GM21786 (cell line): ENCODE measurements around the gene BPI.
"Not testable (repeated sequence)": the region's sequence is repeated elsewhere in the genome, so short reads cannot be mapped to it uniquely, and the experiment has no call there.

Experiments used
- ATAC-seq: cut with Tn5 transposase; IDR thresholded peaks from one replicate; pipeline ENCODE4 v1.9.1; 2021; ENCODE audit not compliant: unreplicated experiment

Gene BPI

DNA sequence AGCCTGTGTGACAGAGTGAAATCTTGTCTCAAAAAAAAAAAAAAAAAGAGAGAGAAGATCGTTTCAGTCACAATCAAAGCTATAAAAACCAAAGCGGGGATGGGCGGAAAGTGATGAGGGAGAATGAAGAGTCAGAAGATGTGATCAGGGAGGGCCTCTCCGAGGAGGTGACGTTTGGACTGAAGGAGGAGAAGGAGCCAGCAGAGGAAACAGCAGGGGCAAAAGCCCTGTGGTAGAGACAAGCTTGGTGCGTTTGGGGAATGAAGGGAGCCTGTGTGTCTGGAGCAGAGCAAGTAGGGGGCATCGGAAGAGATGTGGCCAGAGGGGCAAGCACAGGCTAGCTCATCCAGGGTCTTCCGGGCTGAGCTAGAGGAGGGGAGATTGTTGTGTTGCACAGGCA, 27.9 kb downstream of the BPI start:
- no peak for ATAC-seq

DNA sequence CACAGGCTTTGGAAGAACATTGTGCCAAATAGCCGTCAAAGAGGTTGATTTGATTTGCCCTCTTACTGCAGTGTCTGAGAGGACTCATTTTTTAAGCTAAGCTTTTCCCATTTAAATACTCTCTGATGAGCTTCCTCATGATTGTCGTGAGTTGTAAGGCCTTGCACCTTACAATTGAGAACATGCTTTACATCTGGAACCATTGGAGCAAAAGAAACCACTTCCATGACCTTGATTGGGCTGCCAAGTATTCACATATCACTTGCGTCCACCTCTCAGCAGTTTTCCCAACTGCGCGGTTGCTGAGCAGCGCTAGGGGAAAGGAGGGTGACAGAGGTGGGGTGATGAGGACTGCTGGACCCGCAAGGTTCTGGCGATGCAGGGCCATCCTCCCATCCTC, 30.1 kb downstream of the BPI start:
- no peak for ATAC-seq

DNA sequence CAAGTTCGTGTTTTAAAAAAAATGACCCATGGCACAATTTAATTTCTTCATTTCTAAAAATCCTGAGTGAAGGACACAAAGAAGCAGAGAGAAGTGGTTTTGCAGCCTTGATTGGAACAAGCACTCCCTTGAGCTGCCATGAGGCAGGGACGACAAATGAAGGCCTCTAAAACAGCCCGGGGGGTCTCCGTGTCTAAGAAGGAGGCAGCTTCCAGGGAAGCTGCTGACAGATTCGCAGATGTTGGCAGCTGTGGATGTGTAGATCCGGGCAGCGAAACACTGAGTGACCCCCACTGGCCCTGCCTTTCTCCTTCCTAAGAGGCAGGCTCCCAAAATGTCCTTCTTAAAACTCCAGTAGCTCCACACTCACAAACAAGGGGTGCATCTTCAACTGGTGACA, 32.8 kb downstream of the BPI start:
- no peak for ATAC-seq

DNA sequence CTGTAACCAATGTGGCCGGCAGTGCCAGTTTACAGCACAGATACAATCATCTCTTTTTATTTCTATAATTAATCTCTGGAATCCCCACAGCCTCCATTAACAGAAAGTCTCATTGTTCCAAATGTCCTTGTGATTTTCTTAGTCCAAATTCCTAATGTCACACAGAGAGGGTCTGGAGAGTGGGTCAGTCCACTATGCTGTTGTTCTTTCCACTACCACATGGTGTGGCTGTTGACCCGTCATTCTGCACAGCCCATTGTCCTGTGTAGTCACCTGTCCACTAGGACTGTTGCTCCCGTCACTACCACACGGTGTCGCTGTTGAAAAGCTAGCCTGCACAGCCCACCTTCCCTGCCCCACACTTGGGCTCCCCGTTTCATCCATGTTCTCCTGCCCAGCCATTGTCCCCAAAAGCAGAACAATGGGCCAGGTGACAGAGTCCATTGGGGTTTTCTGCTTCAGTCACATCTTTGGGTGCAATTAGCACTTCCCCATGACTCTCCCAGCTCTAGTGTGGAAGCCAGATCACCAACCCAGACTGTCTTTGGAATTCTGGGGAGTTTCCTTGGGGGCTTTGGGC, 33.7 kb downstream of the BPI start:
- no peak for ATAC-seq

DNA sequence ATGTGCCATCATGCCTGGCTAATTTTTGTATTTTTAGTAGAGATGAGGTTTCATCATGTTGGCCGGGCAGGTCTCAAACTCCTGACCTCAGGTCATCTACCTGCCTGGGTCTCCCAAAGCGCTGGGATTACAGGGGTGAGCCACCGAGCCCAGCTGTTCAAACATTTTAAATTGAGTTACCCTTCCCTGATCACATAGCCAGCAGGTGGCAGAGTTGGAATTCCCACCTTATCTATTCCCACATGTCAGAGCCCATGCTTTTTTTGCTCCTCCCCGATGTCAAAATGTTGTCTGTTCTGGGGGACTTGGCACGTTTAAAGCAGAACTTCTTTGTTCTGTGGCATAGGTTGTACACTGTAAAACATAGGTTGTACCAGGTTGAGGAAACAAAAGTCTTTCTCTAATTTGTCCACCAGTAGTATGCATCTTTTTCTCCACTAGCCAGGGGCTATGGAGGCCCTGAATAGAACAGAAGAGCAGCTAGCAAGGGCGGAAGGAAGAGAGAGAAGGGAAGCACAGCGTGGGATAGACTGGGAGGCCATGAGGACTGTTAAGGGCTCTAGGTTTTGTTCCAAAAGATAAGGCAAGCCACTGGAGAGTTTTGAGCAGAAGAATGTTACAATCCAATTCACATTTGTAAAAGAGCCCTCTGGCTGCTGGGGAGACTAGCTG, 35.0 kb downstream of the BPI start:
- no peak for ATAC-seq

DNA sequence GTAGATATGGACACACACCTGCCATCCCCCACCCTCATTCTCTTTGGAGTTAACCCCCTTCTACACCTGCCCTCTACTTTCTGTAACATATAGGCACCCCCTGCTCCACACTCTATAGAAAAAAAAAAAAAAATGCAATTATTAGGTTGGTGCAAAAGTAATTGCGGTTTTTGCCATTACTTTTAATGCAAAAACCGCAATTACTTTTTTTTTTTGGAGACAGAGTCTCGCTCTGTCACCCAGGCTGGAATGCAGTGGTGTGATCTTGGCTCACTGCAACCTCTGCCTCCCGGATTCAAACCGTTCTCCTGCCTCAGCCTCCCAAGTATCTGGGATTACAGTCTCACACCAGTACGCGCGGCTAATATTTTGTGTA, 35.6 kb downstream of the BPI start:
- not testable (repeated sequence) for ATAC-seq

DNA sequence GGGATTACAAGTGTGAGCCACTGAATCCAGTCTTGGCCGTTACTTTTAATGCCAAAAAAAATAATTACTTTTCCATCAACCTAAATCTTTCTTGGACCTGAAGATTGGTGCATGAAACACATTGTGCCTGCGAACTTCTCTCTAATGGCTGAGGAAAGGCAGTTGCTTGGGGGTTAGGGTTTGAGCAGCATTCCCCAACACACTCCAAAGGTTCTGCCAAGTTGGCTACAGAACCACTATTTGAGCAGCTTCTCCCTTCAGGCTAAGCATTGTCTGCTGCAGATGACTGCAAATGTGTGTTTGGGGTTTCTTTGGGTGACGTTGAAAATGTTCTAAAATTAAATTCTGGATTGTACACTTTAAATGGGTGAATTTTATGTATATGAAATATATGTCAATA, 36.0 kb downstream of the BPI start:
- ATAC-seq, result no peak

DNA sequence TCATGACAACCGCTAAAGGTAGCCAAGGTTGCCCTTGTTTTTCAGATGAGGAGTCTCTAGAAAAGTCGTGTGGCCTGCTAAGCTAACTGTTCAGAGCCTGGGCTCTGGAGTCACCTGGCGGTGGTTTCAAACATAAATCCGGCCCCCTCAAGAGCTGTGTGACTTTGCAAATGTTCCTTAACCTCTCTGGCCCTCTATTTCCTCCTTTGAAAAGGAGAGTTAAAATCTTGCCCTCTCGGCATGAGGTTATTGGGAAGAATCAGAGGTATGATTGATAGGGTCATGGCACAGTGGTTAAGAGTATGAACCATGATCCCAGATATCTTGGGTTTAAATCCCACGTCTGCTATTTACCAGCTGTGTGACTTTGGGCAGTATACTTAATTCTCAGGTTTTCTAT, 36.7 kb downstream of the BPI start:
- ATAC-seq, result no peak

DNA sequence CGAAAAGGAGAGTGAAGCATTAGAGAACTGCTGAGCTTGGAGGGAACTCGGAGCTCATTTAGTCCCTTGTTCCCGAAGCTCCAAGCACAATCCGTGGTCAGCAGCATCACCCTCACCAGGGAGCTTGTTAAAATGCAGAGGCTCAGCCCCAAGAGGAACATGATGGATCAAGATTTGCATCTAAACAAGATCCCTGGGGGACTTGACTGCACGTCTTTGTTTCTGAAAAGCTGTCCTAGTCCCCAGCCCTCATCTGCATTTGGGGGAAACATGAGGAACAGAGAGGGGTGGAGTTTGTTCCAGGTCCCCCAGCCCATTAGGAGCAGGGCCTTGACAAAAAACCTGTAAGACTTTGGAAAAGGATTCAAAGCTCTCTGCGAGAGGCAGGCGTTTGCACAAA, 38.3 kb downstream of the BPI start:
- no peak for ATAC-seq

DNA sequence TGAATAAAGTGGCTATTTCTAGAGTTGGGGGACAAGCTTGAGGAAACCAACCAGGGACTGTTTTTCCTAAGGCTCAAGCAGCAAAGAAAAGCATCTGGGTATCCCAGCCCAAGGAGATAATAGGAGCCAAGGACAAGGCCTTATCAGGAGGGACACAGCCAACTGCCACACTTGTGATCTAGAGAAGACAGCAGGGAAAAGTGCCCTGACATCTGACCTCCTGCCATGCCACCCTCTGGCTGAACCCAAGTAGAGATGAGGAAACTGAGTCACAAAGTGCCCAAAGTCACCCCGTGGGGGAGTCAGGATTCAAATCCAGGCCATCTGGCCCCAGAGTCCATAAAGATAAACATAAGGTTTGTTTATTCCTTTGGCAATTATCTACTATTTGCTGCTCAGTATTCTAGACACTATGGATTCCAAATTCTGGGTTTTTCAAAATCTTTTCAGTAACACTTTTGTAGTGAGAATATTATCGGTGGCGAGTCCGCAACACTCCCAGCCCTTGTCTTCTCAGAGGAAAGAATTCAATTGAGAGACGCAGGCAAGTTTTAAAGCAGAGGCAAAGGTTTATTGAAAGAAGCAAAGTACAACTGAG, 38.9 kb downstream of the BPI start:
- ATAC-seq, result no peak

DNA sequence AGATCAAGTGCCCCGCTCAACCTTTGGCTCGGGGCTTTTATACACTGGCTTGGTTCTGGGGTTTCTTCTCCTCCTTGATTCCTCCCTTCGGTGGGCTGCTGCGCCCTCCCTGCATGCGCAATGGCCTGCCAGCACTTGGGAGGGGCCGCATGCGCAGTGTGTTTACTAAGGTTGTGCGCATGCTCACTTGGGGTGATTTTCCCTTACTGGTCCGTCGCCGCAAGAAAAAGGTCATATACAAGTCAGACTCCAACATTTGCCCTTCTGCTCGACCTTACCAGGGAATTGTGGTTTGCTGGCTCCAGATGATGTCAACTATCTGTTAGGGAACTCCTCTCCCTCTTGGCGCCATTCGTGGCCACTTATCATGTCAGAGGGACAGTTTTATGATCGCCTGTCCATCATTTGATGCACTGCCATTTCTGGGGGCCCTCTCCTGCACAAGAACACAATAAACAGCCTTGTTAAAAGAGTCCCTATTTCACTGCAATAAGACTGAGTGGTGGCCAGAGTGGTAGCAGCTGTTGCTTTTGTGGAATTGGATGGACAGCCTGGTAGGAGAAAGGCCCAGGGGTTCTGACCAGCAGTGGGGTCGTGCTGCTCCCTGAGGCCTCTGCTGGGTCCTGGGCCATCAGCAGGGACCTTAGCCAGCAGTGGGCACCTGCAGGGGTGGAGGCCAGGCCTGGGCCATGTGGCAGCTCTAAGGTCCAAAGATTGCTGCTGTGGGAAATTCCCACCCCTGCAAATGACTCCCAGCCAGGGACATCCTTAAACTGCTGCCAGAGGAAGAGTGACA, 39.6 kb downstream of the BPI start:
- ATAC-seq, result no peak

DNA sequence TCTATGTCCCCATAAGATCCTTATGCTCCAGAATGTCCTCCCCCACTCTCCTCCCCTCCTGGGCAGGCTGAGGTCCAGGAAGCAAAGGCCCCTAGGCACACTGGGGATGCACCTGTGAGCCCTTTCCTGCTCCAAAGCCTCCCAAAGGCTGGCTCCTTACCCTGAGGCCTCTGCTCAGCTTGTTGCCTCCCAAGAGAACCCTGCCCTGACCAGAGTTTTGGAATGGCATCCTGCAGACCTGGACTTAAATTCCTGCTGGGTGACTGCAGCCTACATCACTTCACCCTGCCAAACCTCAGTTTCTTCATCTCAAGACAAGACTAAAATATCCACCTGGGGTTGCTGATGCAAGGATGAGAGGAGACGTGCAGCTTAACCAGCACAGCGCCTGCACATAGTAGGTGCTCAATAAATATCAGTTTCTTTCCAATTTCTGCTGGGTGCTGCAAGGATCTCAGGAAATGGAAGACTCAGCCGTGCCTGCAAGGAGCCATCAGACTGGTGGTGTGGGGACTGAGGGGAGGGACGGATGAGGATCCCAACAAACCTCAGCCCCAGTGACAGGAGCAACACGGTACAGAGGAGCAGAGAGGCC, 40.2 kb downstream of the BPI start:
- ATAC-seq, result no peak

DNA sequence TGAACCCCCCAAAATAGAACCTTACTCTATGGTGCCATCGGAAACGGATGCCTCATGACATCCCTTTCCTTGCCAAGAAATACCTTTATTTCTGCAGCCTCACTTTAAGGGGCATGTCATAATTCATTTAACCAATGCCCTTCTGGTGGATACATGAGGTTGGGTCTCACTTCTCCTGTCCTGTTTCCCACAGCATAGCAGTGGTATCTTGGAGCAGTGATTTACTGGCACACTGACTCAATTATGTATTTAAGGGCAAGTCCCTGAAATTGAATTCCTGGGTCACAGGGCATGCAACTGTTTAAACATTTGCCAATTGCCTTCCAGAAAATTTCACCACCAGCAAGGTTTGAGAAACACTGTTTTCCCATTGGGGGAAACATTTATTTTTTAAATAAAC, 41.7 kb downstream of the BPI start:
- ATAC-seq, result no peak

DNA sequence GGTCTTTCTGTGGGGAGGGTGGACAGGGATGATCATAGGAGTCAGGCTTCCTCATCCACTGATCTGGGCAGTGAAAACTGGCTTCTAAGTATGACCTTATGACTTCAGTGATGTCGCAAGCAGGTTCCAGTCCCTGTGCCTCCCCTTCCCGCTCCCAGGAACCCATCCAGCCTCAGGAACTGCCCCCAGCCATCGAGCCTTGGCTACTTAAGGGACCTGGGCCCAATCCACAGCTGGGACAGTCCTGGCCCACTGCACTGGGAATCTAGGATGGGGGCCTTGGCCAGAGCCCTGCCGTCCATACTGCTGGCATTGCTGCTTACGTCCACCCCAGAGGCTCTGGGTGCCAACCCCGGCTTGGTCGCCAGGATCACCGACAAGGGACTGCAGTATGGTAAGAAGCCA, 42.3 kb downstream of the BPI start, which contains the start of gene LBP:
Gene LBP (plus strand): TSS at position 236 of the 405 bp plus-strand sequence. CDS start 35 bp downstream, at position 271.
- no peak for ATAC-seq

DNA sequence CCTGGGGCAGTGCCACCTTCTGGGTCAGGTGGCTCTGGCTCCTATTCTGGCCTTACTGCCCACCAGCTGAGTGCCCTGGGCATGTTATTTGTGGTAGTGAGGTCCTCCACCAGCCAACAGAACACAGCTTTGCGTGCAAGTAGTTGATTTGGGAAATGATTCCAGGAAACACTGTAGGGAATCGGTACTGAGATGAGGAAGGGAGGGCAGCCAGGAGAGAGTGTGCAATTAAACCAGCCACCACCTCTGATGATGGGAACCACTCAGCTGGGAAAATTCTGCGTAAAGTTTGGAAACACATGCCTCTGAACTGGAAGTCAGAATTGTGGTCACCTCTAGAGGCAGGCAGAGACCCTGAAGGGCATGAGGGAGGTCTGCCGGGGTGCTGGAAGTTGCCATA, 42.8 kb downstream of the BPI start:
- ATAC-seq, result no peak

DNA sequence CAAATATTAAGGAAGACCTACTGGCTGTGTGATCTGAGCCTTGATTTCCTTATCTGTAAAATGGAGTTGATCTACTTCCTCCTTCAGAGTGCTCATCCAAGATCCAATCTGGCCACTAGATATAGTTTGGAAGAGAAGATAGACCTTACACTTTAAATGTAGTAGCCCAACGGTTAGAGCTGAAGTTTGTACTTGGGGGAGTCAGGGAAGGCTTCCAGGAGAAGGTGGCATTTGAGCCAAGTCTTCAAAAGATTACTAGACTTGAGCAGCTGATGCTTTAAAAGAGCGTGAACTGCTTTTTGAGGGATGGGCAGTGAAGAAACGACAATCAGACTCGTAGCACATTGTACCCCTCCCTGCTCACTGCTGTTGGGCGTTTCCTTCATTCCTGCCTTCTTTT, 45.9 kb downstream of the BPI start:
- ATAC-seq, result no peak

DNA sequence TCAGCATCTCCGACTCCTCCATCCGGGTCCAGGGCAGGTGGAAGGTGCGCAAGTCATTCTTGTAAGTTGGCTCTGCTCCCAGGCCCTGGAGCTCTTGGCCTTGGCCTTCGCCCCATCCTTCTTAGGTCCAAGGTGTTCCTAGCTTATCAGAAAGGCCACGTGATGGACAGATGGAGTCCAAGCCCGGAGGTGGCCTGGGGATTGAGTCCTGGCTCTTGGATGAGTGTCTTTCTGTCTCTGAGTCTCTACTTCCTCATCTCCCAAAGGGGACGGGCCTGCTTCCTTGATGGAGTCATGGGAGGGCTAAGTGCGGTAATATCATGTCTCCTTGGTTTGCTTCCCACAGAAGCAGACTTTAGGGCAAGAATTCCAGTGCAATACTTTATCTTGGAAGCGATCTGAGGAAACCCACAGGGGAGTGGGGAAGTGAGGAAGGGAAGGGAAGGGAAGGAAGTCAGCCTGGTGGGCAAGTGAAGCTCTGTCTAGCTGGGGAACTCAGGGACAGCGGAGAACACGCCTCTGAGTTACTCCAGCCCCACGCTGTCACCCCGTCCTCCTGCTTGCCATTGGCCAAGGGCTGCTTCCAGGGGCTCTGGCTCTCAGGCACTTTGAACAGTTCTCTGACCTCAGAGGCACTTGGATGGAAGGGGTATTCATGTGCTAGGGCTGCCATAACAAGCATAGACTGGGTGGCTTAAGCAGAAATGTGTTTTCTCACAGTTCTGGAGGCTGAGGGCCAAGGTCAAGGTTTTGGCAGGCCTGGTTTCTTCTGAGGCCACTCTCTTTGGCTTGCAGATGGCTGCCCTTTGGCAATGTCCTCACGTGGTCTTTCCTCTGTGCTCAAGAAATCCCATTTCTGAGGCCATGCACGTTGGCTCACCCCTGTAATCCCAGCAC, 47.2 kb downstream of the BPI start:
- ATAC-seq, result no peak

DNA sequence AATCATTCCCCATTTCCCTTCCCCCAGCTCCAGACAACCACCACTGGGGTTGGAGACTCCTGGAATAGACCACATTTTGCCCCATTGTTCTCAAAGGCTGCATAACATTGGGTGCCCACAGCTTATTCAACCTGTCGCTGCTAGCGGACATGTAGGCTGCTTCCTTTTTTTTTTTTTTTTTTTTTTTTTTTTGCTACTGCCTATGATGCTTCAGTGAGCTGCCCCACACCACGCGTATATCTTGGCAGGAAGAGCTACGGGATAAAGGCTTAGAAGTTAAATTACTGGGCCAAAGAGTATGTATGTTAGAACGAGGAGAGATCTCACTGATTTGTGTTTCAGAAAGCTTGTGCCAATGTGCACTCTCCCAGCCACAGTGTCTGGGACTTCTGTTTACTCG, 49.4 kb downstream of the BPI start:
- no peak for ATAC-seq

DNA sequence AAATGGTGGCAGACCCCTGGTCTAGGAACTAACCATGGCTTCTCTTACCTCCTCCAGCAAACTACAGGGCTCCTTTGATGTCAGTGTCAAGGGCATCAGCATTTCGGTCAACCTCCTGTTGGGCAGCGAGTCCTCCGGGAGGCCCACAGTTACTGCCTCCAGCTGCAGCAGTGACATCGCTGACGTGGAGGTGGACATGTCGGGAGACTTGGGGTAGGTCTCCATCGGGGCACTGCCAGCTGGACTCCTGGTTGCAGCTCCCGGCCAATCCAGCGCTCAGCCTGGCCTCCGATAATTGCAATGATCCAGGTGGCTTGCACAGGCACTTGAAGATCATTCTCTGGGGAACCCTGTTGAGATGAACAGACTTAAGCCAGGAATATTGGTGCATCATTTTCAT, 50.3 kb downstream of the BPI start:
- ATAC-seq, result no peak

DNA sequence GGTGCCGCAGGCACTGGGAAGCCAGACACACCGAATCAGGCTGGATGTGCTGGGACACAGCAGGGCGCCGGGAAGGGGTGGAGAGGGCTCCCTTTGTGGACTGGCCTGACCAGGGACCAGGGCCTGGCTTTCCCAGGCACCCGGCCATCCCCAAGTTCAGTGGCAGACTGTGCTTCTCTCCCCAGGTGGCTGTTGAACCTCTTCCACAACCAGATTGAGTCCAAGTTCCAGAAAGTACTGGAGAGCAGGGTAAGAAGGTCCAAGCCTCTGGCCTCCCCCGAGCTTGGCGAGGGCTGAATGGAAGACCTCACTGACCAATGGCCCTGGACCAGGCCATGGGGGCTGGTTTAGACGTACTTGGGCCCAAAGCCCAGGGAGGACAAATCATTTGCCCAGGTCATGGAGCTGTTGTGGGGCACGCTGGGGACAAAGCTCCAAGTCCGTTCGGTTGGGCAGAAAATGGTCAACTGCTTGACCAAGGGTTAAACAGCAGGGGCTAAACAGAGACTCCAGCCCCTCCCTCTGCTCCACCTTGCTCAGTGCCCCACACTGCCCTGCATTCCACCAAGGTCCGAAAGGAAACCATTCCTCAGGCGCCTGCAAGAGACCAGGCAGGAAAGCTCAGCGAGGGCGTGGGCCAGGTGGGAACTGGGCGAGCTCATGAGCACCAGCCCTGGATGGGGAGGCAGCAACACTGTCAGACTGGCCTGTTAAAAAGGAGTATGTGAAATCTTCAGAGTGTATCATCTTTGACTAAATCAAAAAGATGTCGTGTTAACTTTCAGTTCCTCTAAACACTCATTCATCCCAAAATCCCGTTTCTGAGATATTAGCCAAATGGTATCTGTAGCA, 51.4 kb downstream of the BPI start:
- ATAC-seq, result no peak
